ENCODE results near the gene PCCB. TPM values are rescaled to one million over a fixed set of nuclear protein-coding genes. Genes with fewer than 3 reads are reported as not detected.

Gene PCCB
- total and polyA plus RNA-seq, 2 donors from 2014 or later = 37.1 to 90.0 TPM

- H3K9me3 ChIP-seq (ENCODE audit: control insufficient read depth in 2 of 3, insufficient read depth in 1 of 3, low read length in 3 of 3) = no peaks in the 10 kb centered on the region
- no peak overlapping the region for H3K9ac ChIP-seq (ENCODE audit: low read length in 3 of 3)
- H3K27ac ChIP-seq (ENCODE audit: low read depth in 2 of 2, low read length in 2 of 2) = no peak overlapping the region
- H3K27me3 ChIP-seq (ENCODE audit: control insufficient read depth, insufficient read depth, low read length) = no peaks in the 10 kb centered on the region
- no peak overlapping the region for H3K4me3 ChIP-seq (ENCODE audit: low read length in 3 of 3)
- no peak for FAIRE-seq
- H3K36me3 ChIP-seq (ENCODE audit: control insufficient read depth in 2 of 3, insufficient read depth in 3 of 3, low read length in 3 of 3) = no peaks in the 10 kb centered on the region
- DNase-seq = no peak
- no peaks in the 10 kb centered on the region for H3K4me1 ChIP-seq (ENCODE audit: control insufficient read depth in 2 of 3, insufficient read depth in 2 of 3, low read depth in 1 of 3, low read length in 3 of 3)
- TF ChIP-seq CTCF (IDR thresholded peaks at IDR 0.05; ENCODE audit: borderline replicate concordance, extremely low read depth, insufficient read depth) = no peak
- intact Hi-C loops (cut with DNase I) = no loop called here
These were observed 14.0 kb upstream of the PCCB start for GRCh38 chr3:136236109-136236508.

- no peaks in the 10 kb centered on the region for H3K4me1 ChIP-seq (ENCODE audit: control insufficient read depth in 2 of 3, insufficient read depth in 2 of 3, low read depth in 1 of 3, low read length in 3 of 3)
- DNase-seq = no peak
- H3K9ac ChIP-seq (ENCODE audit: low read length in 3 of 3) = no peak overlapping the region
- TF ChIP-seq CTCF (IDR thresholded peaks at IDR 0.05; ENCODE audit: borderline replicate concordance, extremely low read depth, insufficient read depth) = no peak
- H3K9me3 ChIP-seq (ENCODE audit: control insufficient read depth in 2 of 3, insufficient read depth in 1 of 3, low read length in 3 of 3) = no peaks in the 10 kb centered on the region
- no peaks in the 10 kb centered on the region for H3K27me3 ChIP-seq (ENCODE audit: control insufficient read depth, insufficient read depth, low read length)
- H3K27ac ChIP-seq (ENCODE audit: low read depth in 2 of 2, low read length in 2 of 2) = no peak overlapping the region
- intact Hi-C loops (cut with DNase I) = no loop called here
- H3K36me3 ChIP-seq (ENCODE audit: control insufficient read depth in 2 of 3, insufficient read depth in 3 of 3, low read length in 3 of 3) = no peaks in the 10 kb centered on the region
- no peak for FAIRE-seq
- no peak overlapping the region for H3K4me3 ChIP-seq (ENCODE audit: low read length in 3 of 3)
These were observed 13.0 kb upstream of the PCCB start for GRCh38 chr3:136237103-136237502.

- no peak overlapping the region for H3K9ac ChIP-seq (ENCODE audit: low read length in 3 of 3)
- no peaks in the 10 kb centered on the region for H3K4me1 ChIP-seq (ENCODE audit: control insufficient read depth in 2 of 3, insufficient read depth in 2 of 3, low read depth in 1 of 3, low read length in 3 of 3)
- H3K27me3 ChIP-seq (ENCODE audit: control insufficient read depth, insufficient read depth, low read length) = no peaks in the 10 kb centered on the region
- intact Hi-C loops (cut with DNase I) = no loop called here
- DNase-seq (no peak), FAIRE-seq (no peak)
- H3K9me3 ChIP-seq (ENCODE audit: control insufficient read depth in 2 of 3, insufficient read depth in 1 of 3, low read length in 3 of 3) = no peaks in the 10 kb centered on the region
- no peaks in the 10 kb centered on the region for H3K36me3 ChIP-seq (ENCODE audit: control insufficient read depth in 2 of 3, insufficient read depth in 3 of 3, low read length in 3 of 3)
- no peak overlapping the region for H3K4me3 ChIP-seq (ENCODE audit: low read length in 3 of 3)
- H3K27ac ChIP-seq (ENCODE audit: low read depth in 2 of 2, low read length in 2 of 2) = no peak overlapping the region
- TF ChIP-seq CTCF (IDR thresholded peaks at IDR 0.05; ENCODE audit: borderline replicate concordance, extremely low read depth, insufficient read depth) = no peak
These were observed 12.0 kb upstream of the PCCB start for GRCh38 chr3:136237961-136238649.

GRCh38 chr3:136239094-136239493 lies 11.0 kb upstream of the PCCB start:
- DNase-seq = peak in 3 of 5 donors; percentile 17 to 69 (median 35)
- Histone ChIP-seq H3K4me1 (ENCODE audit: control insufficient read depth in 2 of 3, insufficient read depth in 2 of 3, low read depth in 1 of 3, low read length in 3 of 3) (no peaks in the 10 kb centered on the region), H3K9me3 (ENCODE audit: control insufficient read depth in 2 of 3, insufficient read depth in 1 of 3, low read length in 3 of 3) (no peaks in the 10 kb centered on the region), H3K9ac (ENCODE audit: low read length in 3 of 3) (no peak overlapping the region), H3K27me3 (ENCODE audit: control insufficient read depth, insufficient read depth, low read length) (no peaks in the 10 kb centered on the region), H3K36me3 (ENCODE audit: control insufficient read depth in 2 of 3, insufficient read depth in 3 of 3, low read length in 3 of 3) (no peaks in the 10 kb centered on the region), H3K27ac (ENCODE audit: low read depth in 2 of 2, low read length in 2 of 2) (no peak overlapping the region), H3K4me3 (ENCODE audit: low read length in 3 of 3) (no peak overlapping the region)
- no peak for FAIRE-seq
- intact Hi-C loops (cut with DNase I) = no loop called here
- no peak for TF ChIP-seq CTCF (IDR thresholded peaks at IDR 0.05; ENCODE audit: borderline replicate concordance, extremely low read depth, insufficient read depth)
